NCI-H2227 treated with DMSO at 0.1 percent for 48 hours (cell line): ENCODE data around the gene MGMT.

ENCODE experiments used
- DNase-seq: peaks from one replicate; lab custom pipeline; 2025; lab: John Stamatoyannopoulos, UW

MGMT gene

GRCh38 chr10:129710510-129710847 lies 243.4 kb downstream of the MGMT start:
- DNase-seq = no peak

GRCh38 chr10:129711291-129711690 lies 244.2 kb downstream of the MGMT start:
- DNase-seq = no peak

DNA sequence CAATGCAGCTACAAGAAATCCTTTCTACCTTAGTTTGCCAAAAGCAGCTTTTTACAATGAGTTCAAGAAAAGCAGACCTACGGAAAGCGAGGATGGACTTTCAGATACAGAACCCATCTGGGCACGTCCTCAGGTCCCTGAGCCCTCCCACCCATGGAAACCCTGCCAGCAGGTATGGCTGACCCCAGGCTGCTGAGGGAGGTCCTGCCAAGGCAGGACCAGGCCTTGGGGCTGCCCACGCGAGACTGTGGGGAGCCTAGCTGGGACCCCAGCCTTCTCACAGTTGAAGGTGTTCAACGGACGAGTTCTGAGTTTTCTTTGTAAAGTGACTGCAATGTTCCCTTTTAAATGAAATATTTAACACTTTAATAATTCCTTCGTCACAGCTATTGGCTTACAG lies 245.0 kb downstream of the MGMT start:
- DNase-seq = no peak

- DNase-seq = no peak
These were observed 246.7 kb downstream of the MGMT start for GRCh38 chr10:129713659-129714265.

- DNase-seq = no peak
These were observed 248.8 kb downstream of the MGMT start for GRCh38 chr10:129715805-129716204.

DNA sequence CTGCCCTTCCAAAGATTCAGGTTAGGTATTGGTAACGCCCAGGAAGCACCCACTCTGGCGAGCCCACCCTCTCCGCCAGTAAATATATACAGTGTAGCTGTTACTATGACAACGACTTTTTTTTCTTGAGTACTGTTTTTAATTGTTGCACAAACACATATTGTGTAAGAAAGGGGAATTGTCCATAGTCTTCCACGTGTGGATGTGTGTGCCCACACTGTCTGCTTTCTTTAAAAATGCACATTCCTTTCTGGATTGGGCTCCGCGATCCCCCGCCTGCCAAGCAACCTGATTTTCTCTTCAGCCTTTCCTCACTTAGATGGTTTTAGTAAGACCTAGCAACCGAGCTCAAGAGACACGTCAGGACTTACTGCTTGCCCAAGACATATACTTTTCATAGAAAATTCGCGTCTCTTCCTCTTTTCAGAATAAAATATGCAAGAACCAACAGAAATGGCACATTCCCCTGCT lies 249.2 kb downstream of the MGMT start:
- DNase-seq = no peak

DNA sequence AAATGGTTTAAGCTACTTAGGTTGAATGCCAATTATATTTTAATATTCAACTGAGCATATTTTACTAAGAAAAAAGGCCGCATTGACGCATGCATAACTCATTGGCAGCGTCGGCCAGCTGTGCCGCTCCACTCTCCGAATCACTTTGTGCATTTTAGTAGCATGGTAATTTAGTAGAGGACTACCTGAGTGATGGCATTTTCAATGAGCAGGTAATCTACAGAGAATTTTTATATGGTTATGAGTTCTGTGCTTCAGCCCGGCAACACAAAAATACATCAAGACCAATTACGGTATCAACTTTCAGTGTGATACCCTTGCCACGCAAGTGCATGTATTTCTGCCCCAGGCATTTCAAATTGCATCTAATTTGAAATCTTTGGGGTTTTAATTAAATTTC lies 249.8 kb downstream of the MGMT start:
- no peak for DNase-seq

DNA sequence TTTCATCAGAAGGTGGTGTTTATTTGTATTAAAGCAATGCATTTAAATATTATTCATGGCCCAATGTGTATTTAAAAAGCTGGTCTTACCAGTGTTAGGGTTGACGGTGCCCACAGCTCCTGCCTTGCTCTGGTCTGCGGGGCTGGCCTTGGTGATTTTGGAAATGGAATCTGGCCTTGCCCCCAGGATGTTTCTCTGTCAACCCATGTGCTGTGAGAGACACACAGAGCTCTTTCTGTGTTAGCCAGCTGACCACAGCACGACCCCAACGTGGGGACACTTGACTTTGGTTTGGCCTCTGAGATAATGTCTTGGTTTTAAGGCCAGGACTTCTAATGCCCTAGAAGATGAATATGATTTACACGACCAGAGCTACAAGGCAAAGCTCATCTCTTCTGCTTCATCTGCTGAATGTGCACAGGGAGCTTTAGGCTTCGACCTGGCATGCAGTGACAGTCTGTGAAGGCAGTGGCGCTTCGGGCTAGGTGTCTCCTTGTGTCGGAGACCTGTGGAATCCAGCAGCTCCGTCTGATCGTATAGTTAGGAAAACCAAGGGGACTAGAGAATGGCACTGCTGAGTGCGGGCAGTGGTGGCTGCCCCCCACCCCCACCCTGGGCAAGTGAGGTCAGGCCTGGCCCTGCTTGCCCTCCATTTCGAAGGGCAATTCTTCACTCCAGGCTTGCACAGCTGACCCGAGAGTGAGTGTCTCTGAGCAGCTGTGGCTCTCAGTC lies 250.9 kb downstream of the MGMT start:
- DNase-seq = no peak

DNA sequence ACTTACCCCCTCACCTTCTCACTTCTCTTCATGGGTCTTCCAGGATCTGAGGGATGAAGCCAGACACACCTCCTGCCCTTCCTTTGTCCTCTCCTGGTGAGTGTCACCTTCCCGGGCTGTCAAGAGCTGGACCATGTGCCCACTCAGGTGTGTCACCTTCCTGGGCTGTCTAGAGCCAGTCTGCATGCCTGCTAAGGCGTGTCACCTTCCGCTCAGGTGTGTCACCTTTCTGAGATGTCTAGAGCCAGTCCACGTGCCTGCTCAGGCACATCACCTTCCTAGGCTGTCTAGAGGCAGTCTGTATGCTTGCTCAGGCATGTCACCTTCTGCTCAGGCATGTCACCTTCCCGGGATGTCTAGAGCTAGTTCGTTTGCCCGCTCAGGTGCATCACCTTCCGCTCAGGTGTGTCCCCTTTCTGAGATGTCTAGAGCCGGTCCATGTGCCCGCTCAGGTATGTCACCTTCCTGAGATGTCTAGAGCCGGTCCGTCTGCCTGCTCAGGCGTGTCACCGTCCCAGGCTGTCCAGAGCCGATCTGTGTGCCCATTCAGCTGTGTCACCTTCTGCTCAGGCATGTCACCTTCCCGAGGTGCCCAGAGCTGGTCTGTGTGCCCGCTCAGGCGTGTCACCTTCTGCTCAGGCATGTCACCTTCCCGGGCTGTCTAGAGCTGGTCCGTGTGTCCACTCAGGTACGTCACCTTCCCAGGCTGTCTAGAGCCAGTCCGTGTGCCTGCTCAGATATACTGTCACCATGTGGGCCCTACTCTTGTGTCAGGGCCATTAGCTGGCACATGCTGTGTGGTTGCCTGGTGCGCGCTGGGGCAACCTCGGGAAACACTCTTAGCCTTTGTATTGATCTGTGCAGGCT lies 251.7 kb downstream of the MGMT start:
- no peak for DNase-seq

DNA sequence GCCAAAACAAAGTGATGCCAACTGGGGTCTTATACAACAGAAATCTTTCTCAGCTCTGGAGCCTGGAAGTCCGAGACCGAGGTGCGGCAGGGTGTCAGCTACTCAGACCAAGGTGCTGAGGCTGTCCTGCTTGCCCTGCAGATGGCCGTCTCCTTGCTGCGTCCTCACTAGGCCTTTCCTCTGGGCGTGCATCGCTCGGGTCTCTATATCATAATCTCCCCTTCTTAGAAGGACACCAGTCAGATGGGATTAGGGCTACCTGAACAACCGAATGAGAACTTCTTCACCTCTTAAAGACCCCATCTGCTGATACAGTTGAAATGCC lies 252.3 kb downstream of the MGMT start:
- no peak for DNase-seq

DNA sequence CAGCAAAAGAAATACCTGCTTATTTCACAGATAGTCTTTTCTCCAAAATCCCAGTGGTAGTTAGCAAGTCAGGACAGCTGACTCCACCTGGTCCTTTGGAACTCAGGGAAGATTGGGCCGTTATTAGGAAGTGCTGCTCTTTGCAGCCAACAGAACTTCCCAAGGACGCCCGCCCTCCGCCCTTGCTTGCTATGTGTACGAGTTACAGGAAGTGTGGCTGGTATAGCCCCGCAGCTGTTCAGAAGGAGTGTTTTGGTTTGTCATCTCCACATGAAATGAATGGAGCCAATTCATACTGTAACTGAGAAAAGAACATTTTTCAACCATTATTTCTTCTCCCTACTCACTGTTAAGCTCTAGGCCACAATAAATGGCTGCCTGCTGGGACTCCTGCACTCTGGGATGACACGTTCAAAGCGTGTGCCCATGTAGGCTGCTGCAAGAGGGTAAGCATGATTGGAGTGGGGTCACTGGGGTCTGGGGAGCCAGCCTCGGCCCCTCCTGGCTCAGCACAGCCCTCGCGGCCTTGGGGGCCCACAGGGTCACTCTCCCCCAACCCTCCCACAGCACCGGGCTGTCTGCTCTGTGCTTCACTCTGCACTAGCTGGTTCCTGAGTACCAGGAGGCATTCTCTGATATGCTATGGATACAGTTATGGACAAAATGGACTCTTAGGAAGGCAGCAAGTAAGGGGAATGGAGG lies 253.0 kb downstream of the MGMT start:
- no peak for DNase-seq

- no peak for DNase-seq
These were observed 258.0 kb downstream of the MGMT start for GRCh38 chr10:129725011-129725410.

- no peak for DNase-seq
These were observed 258.4 kb downstream of the MGMT start for GRCh38 chr10:129725482-129725881.

DNA sequence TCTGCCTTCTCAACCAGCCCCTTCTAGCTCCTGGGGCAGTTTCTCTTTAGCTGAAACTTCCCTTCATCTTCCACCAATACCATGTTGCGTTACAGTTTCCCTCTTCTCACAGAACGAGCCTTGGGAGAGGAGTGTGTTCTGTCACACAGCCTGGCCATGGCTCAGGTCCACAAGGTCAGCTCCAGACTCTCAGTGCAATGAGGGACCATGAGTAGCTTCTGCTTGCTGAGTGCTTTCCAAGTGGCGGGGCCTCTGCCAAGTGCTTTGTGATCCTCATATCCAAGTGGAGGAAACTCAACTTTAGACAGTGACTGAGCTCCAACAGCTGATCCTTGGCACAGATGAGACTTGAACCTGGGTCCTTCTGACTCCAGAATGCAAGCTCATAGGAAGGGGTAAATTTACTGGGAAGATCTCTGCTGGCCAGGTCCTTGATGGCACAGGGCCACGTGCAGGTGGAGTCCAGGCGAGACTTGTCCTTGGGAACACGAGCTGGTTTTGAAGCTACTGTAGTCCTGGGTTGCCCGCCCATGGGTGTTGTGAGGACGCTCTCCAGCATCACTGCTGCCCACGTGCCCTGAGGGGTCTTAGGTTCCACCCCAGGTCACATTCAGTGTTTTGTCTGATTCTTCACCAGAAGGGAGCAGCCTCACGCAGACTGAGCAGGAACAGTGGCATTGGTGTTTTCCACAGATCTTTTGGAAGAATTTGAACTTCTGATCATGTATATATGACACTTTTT lies 259.0 kb downstream of the MGMT start:
- DNase-seq = no peak

GRCh38 chr10:129727071-129727470 lies 260.0 kb downstream of the MGMT start:
- DNase-seq = no peak

DNA sequence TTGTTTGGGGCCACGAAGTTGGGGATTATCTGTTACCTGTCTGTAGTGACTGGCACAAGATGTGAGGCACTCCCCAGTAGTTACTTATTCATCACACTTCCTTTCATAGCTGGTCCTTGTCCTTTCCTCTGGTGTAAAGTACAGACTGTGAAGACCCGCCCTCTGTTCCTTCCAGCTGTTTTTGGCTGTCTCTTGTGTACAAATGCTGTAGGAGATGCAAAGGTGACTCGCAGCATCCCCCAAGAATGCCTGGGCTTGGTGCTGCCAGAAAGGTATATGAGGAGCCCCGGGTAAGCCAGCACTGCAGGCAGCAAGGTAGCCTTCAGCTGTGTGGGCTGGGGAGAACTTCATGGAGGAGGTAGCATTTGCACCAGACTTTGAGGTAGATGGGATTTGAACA lies 260.5 kb downstream of the MGMT start:
- DNase-seq = no peak

- DNase-seq = no peak
These were observed 261.3 kb downstream of the MGMT start for GRCh38 chr10:129728246-129728820.

DNA sequence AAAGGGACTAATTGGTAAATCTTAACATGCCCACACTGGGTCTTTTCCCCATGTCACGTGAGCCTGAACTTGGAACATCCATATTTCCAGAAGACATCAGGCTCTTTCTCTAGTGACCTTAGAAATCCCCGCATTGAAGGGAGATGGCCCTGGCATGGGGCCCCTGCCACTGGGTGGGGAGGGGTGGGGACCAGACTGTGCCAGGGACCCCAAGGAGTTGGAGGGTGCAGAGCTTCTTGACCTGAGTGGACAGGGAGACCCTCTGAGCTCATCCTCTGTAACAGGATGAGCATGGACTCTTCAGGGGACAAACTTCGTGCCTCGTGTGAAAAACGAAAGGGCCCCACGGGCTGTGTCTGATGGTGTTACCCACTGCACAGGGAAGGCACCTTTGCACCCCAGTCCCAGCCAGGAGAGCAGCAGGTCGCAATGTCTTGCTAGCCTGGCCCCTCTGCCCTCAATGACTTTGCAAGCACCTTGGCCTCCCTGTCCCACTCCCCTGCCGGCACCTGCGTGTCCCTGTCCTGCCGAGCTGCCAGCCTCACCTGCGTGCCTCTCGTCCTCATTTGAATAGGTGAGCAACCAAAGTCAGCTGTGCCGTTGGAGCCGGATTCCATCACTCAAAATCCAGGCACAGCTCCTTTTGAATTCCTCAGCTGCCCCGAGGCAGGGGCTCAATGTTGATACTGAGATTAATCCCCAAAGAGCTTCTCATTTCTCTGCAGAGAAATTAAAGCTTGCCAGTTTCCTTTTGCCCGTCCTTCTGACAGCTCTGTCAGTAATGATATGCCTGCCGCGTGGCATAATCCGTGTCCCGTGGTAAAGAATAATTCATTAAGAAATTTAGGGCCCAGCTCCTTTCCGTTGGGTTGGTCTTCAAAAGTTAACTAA lies 262.1 kb downstream of the MGMT start:
- DNase-seq = no peak

- no peak for DNase-seq
These were observed 263.4 kb downstream of the MGMT start for GRCh38 chr10:129730272-129730992.

GRCh38 chr10:129730993-129731325 lies 263.9 kb downstream of the MGMT start:
- no peak for DNase-seq
